ENCODE results near the gene ADCY9. TPM values are rescaled to one million over a fixed set of nuclear protein-coding genes. Genes with fewer than 3 reads are reported as not detected.
"Not testable (repeated sequence)": the region's sequence is repeated elsewhere in the genome, so short reads cannot be mapped to it uniquely, and the experiment has no call there.

Gene ADCY9
- total RNA-seq, 1 donor from 2014 or later: 31.9 TPM

- Mint-ChIP-seq H3K4me3 (ENCODE audit: unreplicated experiment) (no peak overlapping the region), H3K27ac (ENCODE audit: unreplicated experiment) (no peak overlapping the region), H3K36me3 (ENCODE audit: low read depth) (no peaks in the 10 kb centered on the region), H3K27me3 (ENCODE audit: low read depth) (no peaks in the 10 kb centered on the region), H3K9me3 (ENCODE audit: low read depth) (no peaks in the 10 kb centered on the region), H3K4me1 (ENCODE audit: low read depth) (peaks cover 10% of the 10 kb centered on the region)
- TF ChIP-seq, protein P1, sequence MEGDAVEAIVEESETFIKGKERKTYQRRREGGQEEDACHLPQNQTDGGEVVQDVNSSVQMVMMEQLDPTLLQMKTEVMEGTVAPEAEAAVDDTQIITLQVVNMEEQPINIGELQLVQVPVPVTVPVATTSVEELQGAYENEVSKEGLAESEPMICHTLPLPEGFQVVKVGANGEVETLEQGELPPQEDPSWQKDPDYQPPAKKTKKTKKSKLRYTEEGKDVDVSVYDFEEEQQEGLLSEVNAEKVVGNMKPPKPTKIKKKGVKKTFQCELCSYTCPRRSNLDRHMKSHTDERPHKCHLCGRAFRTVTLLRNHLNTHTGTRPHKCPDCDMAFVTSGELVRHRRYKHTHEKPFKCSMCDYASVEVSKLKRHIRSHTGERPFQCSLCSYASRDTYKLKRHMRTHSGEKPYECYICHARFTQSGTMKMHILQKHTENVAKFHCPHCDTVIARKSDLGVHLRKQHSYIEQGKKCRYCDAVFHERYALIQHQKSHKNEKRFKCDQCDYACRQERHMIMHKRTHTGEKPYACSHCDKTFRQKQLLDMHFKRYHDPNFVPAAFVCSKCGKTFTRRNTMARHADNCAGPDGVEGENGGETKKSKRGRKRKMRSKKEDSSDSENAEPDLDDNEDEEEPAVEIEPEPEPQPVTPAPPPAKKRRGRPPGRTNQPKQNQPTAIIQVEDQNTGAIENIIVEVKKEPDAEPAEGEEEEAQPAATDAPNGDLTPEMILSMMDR (IDR thresholded peaks at IDR 0.05): no peak
- DNase-seq (ENCODE audit: low spot score): no peak
Observed at GRCh38 chr16:4042581-4042980, 73.7 kb downstream of the ADCY9 start.

- no peak overlapping the region for H3K27ac Mint-ChIP-seq (ENCODE audit: unreplicated experiment)
- DNase-seq (ENCODE audit: low spot score): no peak
- H3K27me3 Mint-ChIP-seq (ENCODE audit: low read depth): no peaks in the 10 kb centered on the region
- H3K9me3 Mint-ChIP-seq (ENCODE audit: low read depth): no peaks in the 10 kb centered on the region
- TF ChIP-seq, protein P1 (IDR thresholded peaks at IDR 0.05): no peak
- no peaks in the 10 kb centered on the region for H3K36me3 Mint-ChIP-seq (ENCODE audit: low read depth)
- peaks cover 4% of the 10 kb centered on the region for H3K4me1 Mint-ChIP-seq (ENCODE audit: low read depth)
- no peak overlapping the region for H3K4me3 Mint-ChIP-seq (ENCODE audit: unreplicated experiment)
Observed at GRCh38 chr16:4038448-4038847, 77.8 kb downstream of the ADCY9 start.

DNA sequence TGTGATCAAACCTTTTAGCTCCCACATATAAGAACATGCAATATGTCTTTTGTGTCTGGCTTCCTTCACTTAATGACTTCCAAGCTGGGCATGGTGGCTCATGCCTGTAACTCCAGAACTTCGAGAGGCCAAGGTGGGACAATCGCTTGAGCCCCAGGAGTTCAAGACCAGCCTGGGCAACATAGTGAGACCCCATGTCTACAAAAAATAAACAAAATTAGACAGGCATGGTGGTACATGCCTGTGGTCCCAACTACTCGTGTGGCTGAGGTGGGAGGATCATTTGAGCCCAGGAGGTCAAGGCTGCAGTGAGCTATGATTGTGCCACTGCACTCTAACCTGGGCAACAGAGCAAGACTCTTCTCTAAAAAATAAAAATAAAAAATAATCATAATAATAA is 79.3 kb downstream of the ADCY9 start:
- not testable (repeated sequence) for H3K27me3 Mint-ChIP-seq (ENCODE audit: low read depth); H3K9me3 Mint-ChIP-seq (ENCODE audit: low read depth); H3K4me1 Mint-ChIP-seq (ENCODE audit: low read depth); H3K4me3 Mint-ChIP-seq (ENCODE audit: unreplicated experiment); DNase-seq (ENCODE audit: low spot score); H3K27ac Mint-ChIP-seq (ENCODE audit: unreplicated experiment); H3K36me3 Mint-ChIP-seq (ENCODE audit: low read depth)

DNA sequence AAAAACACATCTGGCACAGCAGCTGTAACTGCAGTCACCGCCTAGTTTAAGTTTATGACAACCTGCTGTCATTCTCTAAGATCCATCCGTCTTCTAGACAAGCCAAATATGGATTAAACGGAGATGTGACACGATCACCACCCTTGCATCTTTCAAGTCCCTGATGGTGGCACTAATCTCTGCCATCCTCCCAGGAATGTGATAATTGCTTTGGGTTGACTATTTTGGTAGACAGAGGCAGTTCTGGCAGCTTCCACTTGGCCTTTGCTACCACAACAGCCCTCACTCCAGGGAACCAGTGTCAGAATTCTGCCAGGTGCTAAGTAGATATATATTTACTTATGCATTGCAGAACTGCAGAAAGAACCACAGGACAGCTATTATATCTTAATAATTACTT is 81.3 kb downstream of the ADCY9 start:
- TF ChIP-seq, protein P1 (IDR thresholded peaks at IDR 0.05): no peak
- no peak for DNase-seq (ENCODE audit: low spot score)
- no peak overlapping the region for H3K27ac Mint-ChIP-seq (ENCODE audit: unreplicated experiment)
- H3K36me3 Mint-ChIP-seq (ENCODE audit: low read depth): peaks cover 2% of the 10 kb centered on the region
- no peaks in the 10 kb centered on the region for H3K9me3 Mint-ChIP-seq (ENCODE audit: low read depth)
- H3K27me3 Mint-ChIP-seq (ENCODE audit: low read depth): no peaks in the 10 kb centered on the region
- H3K4me1 Mint-ChIP-seq (ENCODE audit: low read depth): no peaks in the 10 kb centered on the region
- no peak overlapping the region for H3K4me3 Mint-ChIP-seq (ENCODE audit: unreplicated experiment)

DNA sequence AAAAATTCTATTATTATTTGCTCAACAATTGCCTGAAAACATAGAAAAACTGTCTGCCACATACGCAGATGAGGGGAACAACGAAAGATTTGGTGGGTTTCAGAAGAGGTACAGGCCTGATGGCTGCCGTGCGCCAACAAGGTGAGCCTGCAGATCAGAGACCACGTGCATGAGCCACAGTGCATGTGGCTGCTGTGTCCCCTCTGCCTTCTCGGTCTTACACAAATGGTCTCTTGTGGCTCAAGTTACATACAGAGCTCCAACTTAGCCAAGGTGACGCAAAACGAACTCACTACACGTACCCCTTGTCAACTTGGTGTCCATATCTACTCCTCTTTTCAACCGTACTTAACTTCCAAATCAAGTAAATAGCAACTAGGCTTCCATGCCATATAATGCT is 82.3 kb downstream of the ADCY9 start:
- Mint-ChIP-seq H3K27ac (ENCODE audit: unreplicated experiment) (no peak overlapping the region), H3K9me3 (ENCODE audit: low read depth) (no peaks in the 10 kb centered on the region), H3K4me3 (ENCODE audit: unreplicated experiment) (no peak overlapping the region)

DNA sequence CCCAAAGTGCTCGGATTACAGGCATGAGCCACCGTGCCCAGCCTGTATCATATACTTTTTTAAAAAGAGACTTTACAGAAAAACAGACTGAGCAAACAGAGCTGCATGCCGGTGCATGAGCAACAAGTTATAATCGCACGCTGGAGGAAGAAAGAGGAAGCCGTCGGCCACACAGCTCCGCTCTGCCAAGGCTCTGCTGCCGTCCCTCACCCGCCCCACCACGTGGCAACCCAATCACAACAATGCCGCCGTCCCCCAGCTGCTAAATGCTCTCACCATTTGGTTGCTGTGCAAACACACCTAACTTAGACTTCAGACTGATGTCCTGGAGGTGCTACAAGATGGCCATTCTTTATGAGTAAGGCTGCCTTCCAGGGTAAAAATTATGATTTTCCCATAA is 83.5 kb downstream of the ADCY9 start:
- TF ChIP-seq, protein P1 (IDR thresholded peaks at IDR 0.05): no peak
- Mint-ChIP-seq H3K27ac (ENCODE audit: unreplicated experiment) (no peak overlapping the region), H3K27me3 (ENCODE audit: low read depth) (no peaks in the 10 kb centered on the region), H3K4me1 (ENCODE audit: low read depth) (no peaks in the 10 kb centered on the region), H3K9me3 (ENCODE audit: low read depth) (no peaks in the 10 kb centered on the region), H3K4me3 (ENCODE audit: unreplicated experiment) (no peak overlapping the region), H3K36me3 (ENCODE audit: low read depth) (peaks cover 4% of the 10 kb centered on the region)
- DNase-seq (ENCODE audit: low spot score): no peak

More for the DNA sequence above, 82.3 kb downstream of the ADCY9 start:
- peaks cover 4% of the 10 kb centered on the region for H3K36me3 Mint-ChIP-seq (ENCODE audit: low read depth)
- TF ChIP-seq, protein P1 (IDR thresholded peaks at IDR 0.05): no peak
- H3K27me3 Mint-ChIP-seq (ENCODE audit: low read depth): no peaks in the 10 kb centered on the region
- DNase-seq (ENCODE audit: low spot score): no peak
- H3K4me1 Mint-ChIP-seq (ENCODE audit: low read depth): no peaks in the 10 kb centered on the region
